GM08714 (cell line): ENCODE data around the gene BTBD6.

Source experiments
- H3K4me3 ChIP-seq: fragments of 200-500 bp; sonication (Bioruptor generic); 2 replicates; pipeline ENCODE4 v1.5.1; 2014; ENCODE audit warnings: mild to moderate bottlenecking, low read length, inconsistent platforms
- ZNF274 ChIP-seq: IDR thresholded peaks from 2 replicates; pipeline ENCODE4 v1.6.1; 2012; ENCODE audit warnings: mild to moderate bottlenecking, low read depth, low read length

Gene BTBD6

DNA sequence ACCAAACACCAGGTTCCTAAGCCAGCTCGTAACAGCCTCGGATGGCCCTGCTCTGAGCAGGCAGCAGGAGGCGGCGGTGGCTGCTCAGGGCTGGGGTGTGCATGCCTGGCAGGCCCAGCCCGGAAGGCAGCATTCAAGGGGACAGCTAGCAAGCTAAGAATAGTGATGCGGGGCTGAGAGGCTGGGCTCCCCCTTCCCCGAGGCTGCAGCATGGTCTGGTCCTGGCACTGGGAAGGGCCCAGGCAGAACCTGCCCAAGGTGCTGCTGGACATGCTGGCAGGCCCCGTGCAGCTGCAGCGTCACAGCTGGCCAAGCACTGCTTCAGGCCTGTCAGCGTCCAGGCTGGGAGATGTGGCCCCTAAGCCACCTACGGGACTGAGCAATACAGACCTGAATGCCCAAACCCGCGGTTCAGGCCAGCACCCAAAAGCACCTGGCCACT, 40.9 kb upstream of the BTBD6 start:
- TF ChIP-seq ZNF274, result no peak
- H3K4me3 ChIP-seq, result no peak overlapping the region

DNA sequence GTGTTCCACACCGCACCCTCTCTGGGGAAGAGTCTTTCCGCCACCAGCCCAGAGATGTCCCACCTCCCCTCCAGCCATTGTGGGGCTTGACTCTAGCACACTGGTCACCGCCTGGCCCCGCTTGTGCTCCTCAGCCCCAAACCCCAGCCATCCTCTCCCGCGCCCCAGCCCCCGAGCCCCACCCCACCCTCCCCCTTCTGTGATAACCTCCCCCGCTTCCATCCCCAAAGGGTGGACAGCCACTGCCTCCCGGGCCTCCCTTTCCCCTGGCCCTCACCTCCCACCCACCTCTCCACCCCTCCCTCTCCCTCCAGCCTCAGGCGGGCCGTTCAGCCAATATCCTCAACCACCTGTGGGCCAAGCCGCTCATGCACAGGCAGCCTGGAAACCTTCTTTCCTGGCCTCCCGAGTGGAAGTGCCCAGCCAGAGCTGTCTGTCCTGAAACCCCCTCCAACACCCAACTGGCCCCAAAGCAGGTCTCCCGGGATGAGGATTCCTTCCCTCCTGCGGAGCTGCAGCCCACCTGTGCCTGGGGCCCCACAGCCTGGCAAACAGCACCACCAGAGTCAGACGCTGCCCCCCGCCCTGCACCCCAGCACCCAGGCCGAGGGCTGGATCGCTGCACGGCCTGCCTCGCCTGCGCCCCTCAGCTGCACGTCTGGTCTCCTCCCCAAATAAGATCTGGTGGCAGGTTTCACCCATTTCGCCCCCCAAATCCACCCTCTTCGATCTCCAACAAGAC, 40.2 kb upstream of the BTBD6 start:
- H3K4me3 ChIP-seq, result no peak overlapping the region
- TF ChIP-seq ZNF274, result no peak

DNA sequence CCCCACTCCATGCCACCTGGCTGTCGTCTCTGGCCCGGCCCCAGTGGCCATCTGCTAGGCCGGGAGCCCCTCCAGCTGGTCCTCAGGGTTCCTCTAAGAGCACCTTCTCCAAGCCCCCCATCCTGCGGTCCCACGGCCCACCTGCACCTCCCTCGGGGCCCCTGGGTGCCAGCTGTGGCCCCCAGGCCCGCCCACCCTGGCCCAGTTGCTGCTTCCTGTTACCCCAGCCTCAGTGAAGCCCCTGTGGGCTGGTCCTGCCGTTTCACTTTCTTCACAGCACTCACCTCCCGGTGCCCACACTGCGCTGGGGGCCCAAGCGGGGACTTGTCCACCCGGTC, 39.6 kb upstream of the BTBD6 start:
- no peak overlapping the region for H3K4me3 ChIP-seq
- no peak for TF ChIP-seq ZNF274

GRCh38 chr14:105209091-105209490, 39.2 kb upstream of the BTBD6 start:
- no peak for TF ChIP-seq ZNF274

DNA sequence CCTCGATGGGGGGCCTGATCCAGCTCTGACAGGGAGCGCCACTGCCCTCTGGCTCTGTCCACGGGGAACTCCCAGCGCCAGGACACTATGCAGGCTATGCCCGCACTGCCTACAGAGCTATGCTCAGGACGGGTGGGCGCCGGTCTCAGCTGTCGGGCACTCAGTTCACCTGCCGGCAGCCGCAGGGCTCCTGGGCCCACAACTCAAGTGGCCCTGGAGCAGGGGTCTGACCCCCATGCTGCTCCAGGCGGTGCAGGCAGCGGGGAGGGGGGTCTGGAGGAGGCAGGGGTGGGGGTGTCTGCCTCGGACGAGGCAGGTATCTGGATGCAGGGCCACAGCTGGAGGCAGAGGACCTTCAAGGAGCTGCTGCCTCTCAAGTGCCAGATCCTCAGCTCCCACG, 38.7 kb upstream of the BTBD6 start:
- TF ChIP-seq ZNF274, result no peak
- H3K4me3 ChIP-seq, result no peak overlapping the region

More at GRCh38 chr14:105209091-105209490, 39.2 kb upstream of the BTBD6 start:
- H3K4me3 ChIP-seq, result no peak overlapping the region

DNA sequence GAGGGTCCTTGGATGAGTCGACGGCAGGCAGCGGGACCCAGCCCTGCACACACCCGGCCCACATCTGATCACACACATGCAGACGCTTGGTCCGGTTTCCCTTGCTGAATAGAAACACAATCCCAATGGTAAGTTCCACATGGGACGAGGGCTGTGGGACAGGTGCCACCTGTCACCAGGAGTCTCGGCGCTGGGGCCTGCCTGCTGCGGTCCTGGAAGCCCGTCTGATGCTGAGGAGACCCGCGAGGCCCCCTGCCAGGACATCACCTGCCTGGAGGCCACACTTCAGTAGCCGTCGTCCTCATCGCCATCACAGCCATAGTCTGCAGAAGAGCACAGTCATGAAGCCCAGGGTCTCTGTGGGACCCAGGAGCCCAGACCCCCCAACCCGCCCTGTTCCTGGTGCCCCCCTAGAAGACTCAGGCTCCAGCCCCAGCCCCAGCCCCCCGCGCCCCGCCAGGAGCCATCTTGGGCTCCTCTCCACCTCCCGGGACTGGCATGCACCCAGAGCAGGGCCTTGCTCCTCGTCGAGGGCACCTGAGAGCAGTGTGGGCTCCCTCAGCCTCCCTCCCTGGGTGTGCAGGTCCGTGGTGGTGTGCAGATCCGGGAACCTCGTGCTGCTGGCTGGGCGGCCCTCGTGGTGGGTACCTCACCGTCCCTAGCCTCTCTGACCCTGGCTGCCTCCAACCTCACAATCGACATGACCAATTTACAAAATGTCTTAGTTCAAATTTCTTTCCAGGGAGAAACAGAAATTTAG, 37.9 kb upstream of the BTBD6 start:
- H3K4me3 ChIP-seq, result no peak overlapping the region
- no peak for TF ChIP-seq ZNF274

GRCh38 chr14:105211086-105211757, 37.1 kb upstream of the BTBD6 start:
- no peak for TF ChIP-seq ZNF274
- H3K4me3 ChIP-seq, result no peak overlapping the region

- no peak for TF ChIP-seq ZNF274
- no peak overlapping the region for H3K4me3 ChIP-seq
These were observed 36.6 kb upstream of the BTBD6 start for GRCh38 chr14:105211758-105212089.

DNA sequence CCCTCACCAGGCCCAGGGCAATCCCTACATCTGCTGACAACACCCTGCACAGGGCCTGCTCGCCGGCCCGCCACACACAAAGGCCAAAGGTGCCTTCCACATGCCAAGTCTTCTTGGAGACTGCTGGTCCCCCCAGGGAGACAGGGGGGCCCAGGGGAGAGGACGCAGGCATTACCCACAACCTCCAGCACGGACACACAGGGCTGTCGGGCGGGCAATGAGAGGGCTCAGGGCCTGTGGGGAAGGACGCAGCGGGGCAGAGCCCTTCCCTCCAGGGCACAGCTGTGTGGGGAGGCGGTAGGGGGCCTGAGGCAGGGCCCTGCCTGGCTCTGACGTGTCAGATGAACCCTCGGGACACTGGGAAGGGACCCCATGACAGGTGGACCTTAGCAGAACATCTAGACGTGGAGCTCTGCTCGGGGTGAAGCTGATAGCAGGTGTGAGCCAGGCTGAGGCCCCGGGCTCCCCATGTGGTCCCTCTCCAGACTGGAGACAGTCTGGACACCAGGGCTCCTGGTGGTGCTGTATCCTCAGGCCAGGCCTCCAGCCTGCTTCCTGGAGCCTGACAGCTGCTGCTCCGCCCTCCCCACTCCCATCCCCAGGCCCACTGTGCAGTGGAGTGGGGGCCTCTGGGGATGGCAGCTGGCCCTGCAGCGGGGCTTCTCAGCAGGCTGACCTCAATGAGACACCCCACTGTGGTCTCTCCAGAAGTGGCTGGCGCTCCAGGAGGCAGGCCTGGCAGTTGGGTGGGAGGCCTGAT, 35.6 kb upstream of the BTBD6 start:
- no peak overlapping the region for H3K4me3 ChIP-seq
- TF ChIP-seq ZNF274, result no peak

DNA sequence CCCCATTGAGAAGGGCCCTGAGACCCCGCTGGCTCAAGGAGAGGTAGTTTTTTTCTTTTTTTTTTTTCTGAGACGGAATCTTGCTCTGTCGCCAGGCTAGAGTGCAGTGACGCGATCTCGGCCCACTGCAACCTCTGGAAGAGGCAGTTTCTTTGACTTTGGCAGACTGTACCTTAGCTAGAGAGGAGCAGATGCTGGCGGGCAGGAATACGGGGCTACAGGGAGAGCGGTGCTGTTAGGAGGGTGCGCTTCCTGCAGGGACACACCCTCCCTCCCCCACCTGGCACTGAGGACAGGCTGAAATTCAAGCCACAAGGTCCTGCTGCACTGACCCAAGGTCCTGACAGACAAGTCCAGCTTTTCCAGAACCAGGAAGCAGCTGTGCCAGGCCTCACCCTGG, 35.0 kb upstream of the BTBD6 start:
- H3K4me3 ChIP-seq, result no peak overlapping the region
- TF ChIP-seq ZNF274, result no peak

DNA sequence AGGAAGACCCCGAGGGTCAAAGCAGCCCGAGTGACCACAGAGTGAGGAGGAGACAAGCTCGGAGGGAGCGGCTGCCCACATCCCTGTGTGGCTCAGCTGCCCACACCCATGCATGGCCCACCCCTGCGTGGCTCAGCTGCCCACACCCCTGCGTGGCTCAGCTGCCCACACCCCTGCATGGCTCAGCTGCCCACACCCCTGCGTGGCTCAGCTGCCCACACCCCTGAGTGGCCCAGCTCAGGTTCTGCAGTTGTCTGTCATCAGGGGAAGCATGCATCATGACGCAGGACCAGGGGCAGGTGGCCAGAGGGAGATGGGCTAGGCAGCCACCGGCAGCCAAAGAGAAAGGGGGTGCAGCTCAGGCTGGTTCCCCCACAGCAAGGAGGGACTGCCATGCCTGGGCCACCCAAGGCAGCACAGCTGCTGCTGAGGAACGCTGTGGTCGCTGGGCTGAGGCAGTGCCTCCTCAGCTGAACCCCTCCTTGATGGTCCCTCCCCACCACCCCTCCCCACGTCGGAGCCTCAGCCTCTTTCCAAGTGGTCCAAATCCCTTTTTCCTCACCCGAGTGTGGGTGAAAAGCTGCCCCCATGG, 33.9 kb upstream of the BTBD6 start:
- H3K4me3 ChIP-seq, result no peak overlapping the region
- TF ChIP-seq ZNF274, result no peak

DNA sequence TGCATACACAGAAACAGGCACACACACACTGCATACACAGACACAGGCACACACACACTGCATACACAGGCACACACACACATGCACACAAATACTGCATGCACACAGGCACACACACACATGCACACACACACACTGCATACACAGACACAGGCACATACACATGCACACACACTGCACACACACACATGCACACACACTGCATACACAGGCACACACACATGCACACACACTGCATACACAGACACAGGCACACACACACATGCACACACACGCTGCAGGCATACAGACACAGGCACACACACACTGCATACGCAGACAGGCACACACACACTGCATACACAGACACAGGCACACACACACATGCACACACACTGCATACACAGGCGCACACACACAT, 32.7 kb upstream of the BTBD6 start:
- no peak for TF ChIP-seq ZNF274
- no peak overlapping the region for H3K4me3 ChIP-seq

- H3K4me3 ChIP-seq, result no peak overlapping the region
- TF ChIP-seq ZNF274, result no peak
These were observed 31.7 kb upstream of the BTBD6 start for GRCh38 chr14:105216490-105217247.

DNA sequence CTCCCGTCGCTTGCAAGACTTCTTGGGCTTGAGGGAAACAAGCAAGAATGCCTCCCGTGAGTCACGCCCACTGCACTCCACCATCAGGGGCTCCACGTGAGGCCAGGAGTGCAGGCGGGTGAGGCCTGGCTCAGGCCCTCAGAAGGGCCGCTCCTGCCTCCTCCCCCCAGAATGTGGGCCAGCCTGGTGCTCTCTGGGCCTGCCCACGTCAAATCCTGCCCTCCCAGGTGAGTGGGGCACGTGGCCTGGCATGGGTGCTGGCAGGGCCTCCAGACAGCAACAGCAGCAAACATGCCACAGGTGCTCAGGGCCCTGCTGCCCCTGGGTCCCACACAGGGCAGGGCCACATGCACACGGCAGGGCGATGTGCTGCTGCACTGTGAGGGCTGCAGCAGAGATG, 30.6 kb upstream of the BTBD6 start:
- TF ChIP-seq ZNF274, result no peak
- no peak overlapping the region for H3K4me3 ChIP-seq
